Esophagus squamous epithelium (tissue), 4 donors: Measurements from ENCODE around the gene PHACTR4.

Experiments
- POLR2A ChIP-seq, 4 donors: fragments of 450-650 bp; IDR thresholded peaks; one replicate each; pipeline ENCODE4 v1.6.1; 2017; ENCODE audit warnings: antibody characterized with exemption in 4 of 4, mild to moderate bottlenecking in 4 of 4, moderate library complexity in 3 of 4
- TF ChIP-seq, protein P1 (sequence below), 6 experiments: fragments of 450-650 bp in 4 of 6; fragments of 200-600 bp in 2 of 6; sonication (generic) in 2 of 6; IDR thresholded peaks; one replicate each; pipeline ENCODE4 v1.5.1; 2016 to 2019; ENCODE audit warnings: antibody characterized with exemption in 6 of 6, mild to moderate bottlenecking in 4 of 6, moderate library complexity in 4 of 6

DNA sequence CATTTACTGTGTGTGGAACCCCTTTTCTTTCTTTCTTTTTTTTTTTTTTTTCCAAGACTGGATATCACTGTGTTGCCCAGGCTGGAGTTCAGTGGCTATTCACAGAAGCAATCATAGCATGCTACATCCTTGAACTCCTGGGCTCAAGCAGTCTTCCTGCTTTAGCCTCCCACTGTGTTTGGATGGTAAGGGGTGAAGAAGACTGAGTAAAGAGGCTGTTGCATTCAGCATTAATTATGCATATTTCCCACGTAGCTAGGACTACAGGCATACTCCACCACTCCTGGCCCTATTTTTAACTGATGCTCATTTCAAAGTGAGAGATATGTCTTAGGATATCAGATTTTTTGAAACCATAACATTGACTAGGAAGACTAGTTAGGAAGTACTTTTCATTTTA, 39.5 kb downstream of the PHACTR4 start:
- TF ChIP-seq, protein P1, sequence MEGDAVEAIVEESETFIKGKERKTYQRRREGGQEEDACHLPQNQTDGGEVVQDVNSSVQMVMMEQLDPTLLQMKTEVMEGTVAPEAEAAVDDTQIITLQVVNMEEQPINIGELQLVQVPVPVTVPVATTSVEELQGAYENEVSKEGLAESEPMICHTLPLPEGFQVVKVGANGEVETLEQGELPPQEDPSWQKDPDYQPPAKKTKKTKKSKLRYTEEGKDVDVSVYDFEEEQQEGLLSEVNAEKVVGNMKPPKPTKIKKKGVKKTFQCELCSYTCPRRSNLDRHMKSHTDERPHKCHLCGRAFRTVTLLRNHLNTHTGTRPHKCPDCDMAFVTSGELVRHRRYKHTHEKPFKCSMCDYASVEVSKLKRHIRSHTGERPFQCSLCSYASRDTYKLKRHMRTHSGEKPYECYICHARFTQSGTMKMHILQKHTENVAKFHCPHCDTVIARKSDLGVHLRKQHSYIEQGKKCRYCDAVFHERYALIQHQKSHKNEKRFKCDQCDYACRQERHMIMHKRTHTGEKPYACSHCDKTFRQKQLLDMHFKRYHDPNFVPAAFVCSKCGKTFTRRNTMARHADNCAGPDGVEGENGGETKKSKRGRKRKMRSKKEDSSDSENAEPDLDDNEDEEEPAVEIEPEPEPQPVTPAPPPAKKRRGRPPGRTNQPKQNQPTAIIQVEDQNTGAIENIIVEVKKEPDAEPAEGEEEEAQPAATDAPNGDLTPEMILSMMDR (IDR thresholded peaks at IDR 0.05), result no peak
- TF ChIP-seq POLR2A (IDR thresholded peaks at IDR 0.05), result no peak
